ENCODE results near the gene RO60. TPM values are rescaled to one million over a fixed set of nuclear protein-coding genes. Genes with fewer than 3 reads are reported as not detected.
A peak's percentile ranks its signal among the peaks of the same experiment; 100 is the strongest.

Gene RO60
- total and polyA plus RNA-seq, 2 of the 13 experiments (the other 11 are each of a cell fraction or from before 2014, with no cell fraction given) = 20.3 to 53.7 TPM

GRCh38 chr1:193059282-193060114 is at the start of gene RO60, which contains the start of gene UCHL5 (continued):
- TF ChIP-seq ZNF124 (CRISPR knock-in tag; IDR thresholded peaks at IDR 0.05) (peak; percentile 79; the same call in 1 of the 2 replicates), ZBTB40 (IDR thresholded peaks at IDR 0.05) (no peak), ZBTB40 (CRISPR knock-in tag; IDR thresholded peaks at IDR 0.05) (peak; percentile 62), KDM3A (CRISPR knock-in tag; IDR thresholded peaks at IDR 0.05; ENCODE audit: low read depth) (peak; percentile 95), NR2F6 (IDR thresholded peaks at IDR 0.05) (no peak; the same call in 1 of the 2 replicates), NR2F6 (CRISPR knock-in tag; IDR thresholded peaks at IDR 0.05) (peak; percentile 62; the same call in 1 of the 2 replicates), ZNF776 (CRISPR knock-in tag; IDR thresholded peaks at IDR 0.05) (peak; percentile 57; the same call in 1 of the 2 replicates), ZBTB26 (CRISPR knock-in tag; IDR thresholded peaks at IDR 0.05; ENCODE audit: borderline replicate concordance) (peak; percentile 88), ZNF773 (CRISPR knock-in tag; IDR thresholded peaks at IDR 0.05; ENCODE audit: borderline replicate concordance) (0 out of 2 replicates have a peak, but pooled peaks have one; percentile 21), CREB1 (IDR thresholded peaks at IDR 0.05) (peak; percentile 94), CREB1 (CRISPR knock-in tag; IDR thresholded peaks at IDR 0.05) (peak; percentile 95), HMGXB4 (CRISPR knock-in tag; IDR thresholded peaks at IDR 0.05; ENCODE audit: borderline replicate concordance in 1 of 2, low read depth in 1 of 2) (peak; percentile 89 to 91), ZNF343 (CRISPR knock-in tag; IDR thresholded peaks at IDR 0.05) (peak; percentile 92; the same call in 1 of the 2 replicates), POLR2G (IDR thresholded peaks at IDR 0.05; ENCODE audit: low read depth, low read length) (peak; percentile 86), PITX1 (CRISPR knock-in tag; IDR thresholded peaks at IDR 0.05) (peak; percentile 63; the same call in 1 of the 2 replicates)
- TF ChIP-seq, protein P1, sequence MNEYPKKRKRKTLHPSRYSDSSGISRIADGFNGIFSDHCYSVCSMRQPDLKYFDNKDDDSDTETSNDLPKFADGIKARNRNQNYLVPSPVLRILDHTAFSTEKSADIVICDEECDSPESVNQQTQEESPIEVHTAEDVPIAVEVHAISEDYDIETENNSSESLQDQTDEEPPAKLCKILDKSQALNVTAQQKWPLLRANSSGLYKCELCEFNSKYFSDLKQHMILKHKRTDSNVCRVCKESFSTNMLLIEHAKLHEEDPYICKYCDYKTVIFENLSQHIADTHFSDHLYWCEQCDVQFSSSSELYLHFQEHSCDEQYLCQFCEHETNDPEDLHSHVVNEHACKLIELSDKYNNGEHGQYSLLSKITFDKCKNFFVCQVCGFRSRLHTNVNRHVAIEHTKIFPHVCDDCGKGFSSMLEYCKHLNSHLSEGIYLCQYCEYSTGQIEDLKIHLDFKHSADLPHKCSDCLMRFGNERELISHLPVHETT (CRISPR knock-in tag; conservative IDR thresholded peaks at IDR 0.05) = peak; percentile 96

Data from HepG2 (cell line).